Osteocyte (in vitro differentiated cells): ENCODE measurements around the gene MND1. TPM values are rescaled to one million over a fixed set of nuclear protein-coding genes. Genes with fewer than 3 reads are reported as not detected.
"Not testable (repeated sequence)": the region's sequence is repeated elsewhere in the genome, so short reads cannot be mapped to it uniquely, and the experiment has no call there.

Experiments
- DNase-seq: peaks from one replicate; pipeline ENCODE4 v3.0.0; 2021; ENCODE audit warnings: mixed read lengths; ENCODE audit not compliant: unreplicated experiment; ENCODE audit errors: extremely low spot score
- H3K27ac Mint-ChIP-seq: one replicate; pipeline ENCODE4 v1.8.0; 2021; ENCODE audit warnings: mild to moderate bottlenecking, mixed read lengths; ENCODE audit not compliant: unreplicated experiment
- H3K27me3 Mint-ChIP-seq: one replicate; pipeline ENCODE4 v1.8.0; 2021; ENCODE audit warnings: mixed read lengths; ENCODE audit not compliant: unreplicated experiment
- H3K36me3 Mint-ChIP-seq: one replicate; pipeline ENCODE4 v1.8.0; 2021; ENCODE audit warnings: mixed read lengths; ENCODE audit not compliant: unreplicated experiment
- H3K4me1 Mint-ChIP-seq: one replicate; pipeline ENCODE4 v1.8.0; 2021; ENCODE audit warnings: mixed read lengths; ENCODE audit not compliant: unreplicated experiment
- H3K4me3 Mint-ChIP-seq: one replicate; pipeline ENCODE4 v1.8.0; 2021; ENCODE audit warnings: mild to moderate bottlenecking, moderate library complexity, mixed read lengths; ENCODE audit not compliant: unreplicated experiment
- H3K9me3 Mint-ChIP-seq: one replicate; pipeline ENCODE4 v1.8.0; 2021; ENCODE audit warnings: mixed read lengths; ENCODE audit not compliant: unreplicated experiment
- CTCF ChIP-seq: fragments of 200-600 bp; sonication (generic); IDR thresholded peaks from 2 replicates; pipeline ENCODE4 v1.5.0; 2021; ENCODE audit warnings: antibody characterized with exemption, mild to moderate bottlenecking, moderate library complexity
- total RNA-seq: library from RNA; stranded (reverse); gene quantifications from 2 replicates; pipeline ENCODE4 v1.2.1, GENCODE V29; 2021

The MND1 gene
- total RNA-seq, 1 donor from 2014 or later, result 0.91 TPM

GRCh38 chr4:153409924-153410501 lies 65.5 kb downstream of the MND1 start:
- no peak for DNase-seq
- Mint-ChIP-seq H3K9me3 (peaks cover 4% of the 10 kb centered on the region), H3K4me3 (no peak overlapping the region), H3K27me3 (no peaks in the 10 kb centered on the region), H3K4me1 (peaks cover 18% of the 10 kb centered on the region), H3K36me3 (no peaks in the 10 kb centered on the region), H3K27ac (peak overlapping the region; percentile 33)
- TF ChIP-seq CTCF, result no peak

GRCh38 chr4:153413842-153414241 lies 69.4 kb downstream of the MND1 start:
- peak overlapping the region; percentile 68 for H3K27ac Mint-ChIP-seq
- H3K27me3 Mint-ChIP-seq, result no peaks in the 10 kb centered on the region
- no peaks in the 10 kb centered on the region for H3K36me3 Mint-ChIP-seq
- TF ChIP-seq CTCF, result no peak
- DNase-seq, result peak; percentile 44
- no peak overlapping the region for H3K4me3 Mint-ChIP-seq
- H3K9me3 Mint-ChIP-seq, result no peaks in the 10 kb centered on the region
- peaks cover 24% of the 10 kb centered on the region for H3K4me1 Mint-ChIP-seq

- peaks cover 19% of the 10 kb centered on the region for H3K4me1 Mint-ChIP-seq
- not testable (repeated sequence) for H3K27me3 Mint-ChIP-seq, H3K36me3 Mint-ChIP-seq, H3K27ac Mint-ChIP-seq, H3K9me3 Mint-ChIP-seq, H3K4me3 Mint-ChIP-seq
- peak; percentile 11 for DNase-seq
These were observed 72.0 kb downstream of the MND1 start for GRCh38 chr4:153416456-153416855.

GRCh38 chr4:153418121-153418520 lies 73.6 kb downstream of the MND1 start:
- Mint-ChIP-seq H3K27me3 (no peaks in the 10 kb centered on the region), H3K27ac (no peak overlapping the region), H3K4me3 (no peak overlapping the region), H3K9me3 (no peaks in the 10 kb centered on the region), H3K4me1 (peaks cover 19% of the 10 kb centered on the region), H3K36me3 (no peaks in the 10 kb centered on the region)
- no peak for TF ChIP-seq CTCF
- no peak for DNase-seq

- peaks cover 17% of the 10 kb centered on the region for H3K4me1 Mint-ChIP-seq
- no peak for TF ChIP-seq CTCF
- H3K36me3 Mint-ChIP-seq, result no peaks in the 10 kb centered on the region
- no peaks in the 10 kb centered on the region for H3K9me3 Mint-ChIP-seq
- no peak for DNase-seq
- no peak overlapping the region for H3K4me3 Mint-ChIP-seq
- H3K27ac Mint-ChIP-seq, result peak overlapping the region; percentile 70
- no peaks in the 10 kb centered on the region for H3K27me3 Mint-ChIP-seq
These were observed 74.1 kb downstream of the MND1 start for GRCh38 chr4:153418558-153418957.

GRCh38 chr4:153419029-153419428 lies 74.5 kb downstream of the MND1 start:
- H3K36me3 Mint-ChIP-seq, result no peaks in the 10 kb centered on the region
- H3K4me1 Mint-ChIP-seq, result peaks cover 12% of the 10 kb centered on the region
- TF ChIP-seq CTCF, result no peak
- no peak overlapping the region for H3K4me3 Mint-ChIP-seq
- peak; percentile 13 for DNase-seq
- no peaks in the 10 kb centered on the region for H3K9me3 Mint-ChIP-seq
- peak overlapping the region; percentile 70 for H3K27ac Mint-ChIP-seq
- no peaks in the 10 kb centered on the region for H3K27me3 Mint-ChIP-seq
